Natural killer cell treated with Interleukin-12 subunit alpha and Interleukin-12 subunit beta and Interleukin-15 and Interleukin-18, amount 100 ng/mL, for 72 hours (primary cell): ENCODE results near the gene ANO3. TPM values are rescaled to one million over a fixed set of nuclear protein-coding genes. Genes with fewer than 3 reads are reported as not detected.

Experiments
- total RNA-seq, 2 donors: library from RNA; stranded (reverse); gene quantifications; one replicate each; pipeline ENCODE4 v1.2.3, GENCODE V29; 2022

Gene ANO3
- total RNA-seq, 2 donors from 2014 or later = not detected

Other genes with a start within 250 kb of the ANO3 start
- not detected for gene MUC15, start 240.1 kb downstream of the ANO3 start, total RNA-seq